Ishikawa (cell line): ENCODE results near the gene CWC27.

Experiments used
- CEBPB ChIP-seq: IDR thresholded peaks from 2 replicates; pipeline ENCODE4 v1.6.1; 2012
- CREB1 ChIP-seq: IDR thresholded peaks from 2 replicates; pipeline ENCODE4 v1.6.1; 2012; ENCODE audit warnings: low read depth
- EGR1 ChIP-seq: IDR thresholded peaks from 2 replicates; pipeline ENCODE4 v1.6.1; 2012
- EP300 ChIP-seq: IDR thresholded peaks from 2 replicates; pipeline ENCODE4 v1.6.1; 2012; ENCODE audit warnings: borderline replicate concordance
- FOXM1 ChIP-seq: IDR thresholded peaks from 2 replicates; pipeline ENCODE4 v1.6.1; 2012; ENCODE audit warnings: low read depth, borderline replicate concordance
- NFIC ChIP-seq: IDR thresholded peaks from 2 replicates; pipeline ENCODE4 v1.6.1; 2012
- RAD21 ChIP-seq: IDR thresholded peaks from 2 replicates; pipeline ENCODE4 v1.6.1; 2012; ENCODE audit warnings: low read depth
- TAF1 ChIP-seq: IDR thresholded peaks from 2 replicates; pipeline ENCODE4 v1.6.1; 2012; ENCODE audit warnings: low read depth, mild to moderate bottlenecking
- TCF12 ChIP-seq: IDR thresholded peaks from 2 replicates; pipeline ENCODE4 v1.6.1; 2012; ENCODE audit warnings: low read depth
- YY1 ChIP-seq: IDR thresholded peaks from 2 replicates; pipeline ENCODE4 v1.6.1; 2012; ENCODE audit warnings: low read depth
- ZBTB7A ChIP-seq: IDR thresholded peaks from 2 replicates; pipeline ENCODE4 v1.6.1; 2012; ENCODE audit warnings: low read depth
- TF ChIP-seq, protein P1 (sequence below): IDR thresholded peaks from 2 replicates; pipeline ENCODE4 v1.6.1; 2012; ENCODE audit warnings: low read depth, mild to moderate bottlenecking
- TF ChIP-seq, protein P2 (sequence below): IDR thresholded peaks from 2 replicates; pipeline ENCODE4 v1.6.1; 2012
- TF ChIP-seq, protein P3 (sequence below): IDR thresholded peaks from 2 replicates; pipeline ENCODE4 v1.6.1; 2012

DNA sequence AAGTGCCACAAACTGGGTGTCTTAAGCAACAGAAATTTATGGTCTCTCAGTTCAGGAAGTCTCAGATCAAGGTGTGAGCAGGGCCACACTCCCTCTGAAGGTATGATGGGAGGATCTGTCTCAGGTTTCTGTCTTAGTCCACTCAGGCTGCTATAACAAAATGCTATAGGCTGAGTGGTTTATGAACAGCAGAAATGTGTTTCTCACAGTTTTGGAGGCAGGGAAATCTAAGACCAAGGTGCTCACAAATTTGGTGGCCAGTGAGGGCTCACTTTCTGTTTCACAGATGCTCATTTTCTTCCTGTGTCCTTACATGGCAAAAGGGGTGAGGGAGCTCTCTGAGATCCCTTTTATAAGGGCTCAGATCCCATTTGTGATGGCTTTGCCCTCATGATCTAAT, 281.4 kb downstream of the CWC27 start:
- TF ChIP-seq EP300 = no peak
- TF ChIP-seq, protein P1, sequence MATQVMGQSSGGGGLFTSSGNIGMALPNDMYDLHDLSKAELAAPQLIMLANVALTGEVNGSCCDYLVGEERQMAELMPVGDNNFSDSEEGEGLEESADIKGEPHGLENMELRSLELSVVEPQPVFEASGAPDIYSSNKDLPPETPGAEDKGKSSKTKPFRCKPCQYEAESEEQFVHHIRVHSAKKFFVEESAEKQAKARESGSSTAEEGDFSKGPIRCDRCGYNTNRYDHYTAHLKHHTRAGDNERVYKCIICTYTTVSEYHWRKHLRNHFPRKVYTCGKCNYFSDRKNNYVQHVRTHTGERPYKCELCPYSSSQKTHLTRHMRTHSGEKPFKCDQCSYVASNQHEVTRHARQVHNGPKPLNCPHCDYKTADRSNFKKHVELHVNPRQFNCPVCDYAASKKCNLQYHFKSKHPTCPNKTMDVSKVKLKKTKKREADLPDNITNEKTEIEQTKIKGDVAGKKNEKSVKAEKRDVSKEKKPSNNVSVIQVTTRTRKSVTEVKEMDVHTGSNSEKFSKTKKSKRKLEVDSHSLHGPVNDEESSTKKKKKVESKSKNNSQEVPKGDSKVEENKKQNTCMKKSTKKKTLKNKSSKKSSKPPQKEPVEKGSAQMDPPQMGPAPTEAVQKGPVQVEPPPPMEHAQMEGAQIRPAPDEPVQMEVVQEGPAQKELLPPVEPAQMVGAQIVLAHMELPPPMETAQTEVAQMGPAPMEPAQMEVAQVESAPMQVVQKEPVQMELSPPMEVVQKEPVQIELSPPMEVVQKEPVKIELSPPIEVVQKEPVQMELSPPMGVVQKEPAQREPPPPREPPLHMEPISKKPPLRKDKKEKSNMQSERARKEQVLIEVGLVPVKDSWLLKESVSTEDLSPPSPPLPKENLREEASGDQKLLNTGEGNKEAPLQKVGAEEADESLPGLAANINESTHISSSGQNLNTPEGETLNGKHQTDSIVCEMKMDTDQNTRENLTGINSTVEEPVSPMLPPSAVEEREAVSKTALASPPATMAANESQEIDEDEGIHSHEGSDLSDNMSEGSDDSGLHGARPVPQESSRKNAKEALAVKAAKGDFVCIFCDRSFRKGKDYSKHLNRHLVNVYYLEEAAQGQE = no peak
- no peak for TF ChIP-seq RAD21
- TF ChIP-seq, protein P2, sequence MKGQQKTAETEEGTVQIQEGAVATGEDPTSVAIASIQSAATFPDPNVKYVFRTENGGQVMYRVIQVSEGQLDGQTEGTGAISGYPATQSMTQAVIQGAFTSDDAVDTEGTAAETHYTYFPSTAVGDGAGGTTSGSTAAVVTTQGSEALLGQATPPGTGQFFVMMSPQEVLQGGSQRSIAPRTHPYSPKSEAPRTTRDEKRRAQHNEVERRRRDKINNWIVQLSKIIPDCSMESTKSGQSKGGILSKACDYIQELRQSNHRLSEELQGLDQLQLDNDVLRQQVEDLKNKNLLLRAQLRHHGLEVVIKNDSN = no peak
- TF ChIP-seq EGR1 = no peak
- TF ChIP-seq FOXM1 = no peak
- TF ChIP-seq YY1 = no peak
- no peak for TF ChIP-seq CEBPB
- no peak for TF ChIP-seq TAF1
- TF ChIP-seq, protein P3, sequence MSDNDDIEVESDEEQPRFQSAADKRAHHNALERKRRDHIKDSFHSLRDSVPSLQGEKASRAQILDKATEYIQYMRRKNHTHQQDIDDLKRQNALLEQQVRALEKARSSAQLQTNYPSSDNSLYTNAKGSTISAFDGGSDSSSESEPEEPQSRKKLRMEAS = no peak
- no peak for TF ChIP-seq NFIC
- TF ChIP-seq CREB1 = no peak
- TF ChIP-seq ZBTB7A = no peak
- no peak for TF ChIP-seq TCF12
